Activated CD4-positive, alpha-beta T cell treated with anti-CD3 and anti-CD28 coated beads for 4 hours (primary cell): Measurements from ENCODE around the gene HOMEZ.
"Not testable (repeated sequence)": the region's sequence is repeated elsewhere in the genome, so short reads cannot be mapped to it uniquely, and the experiment has no call there.

ENCODE experiments used
- DNase-seq, 2 donors: peaks; one replicate each; pipeline ENCODE4 v3.0.0-alpha.2; 2020

HOMEZ gene

DNA sequence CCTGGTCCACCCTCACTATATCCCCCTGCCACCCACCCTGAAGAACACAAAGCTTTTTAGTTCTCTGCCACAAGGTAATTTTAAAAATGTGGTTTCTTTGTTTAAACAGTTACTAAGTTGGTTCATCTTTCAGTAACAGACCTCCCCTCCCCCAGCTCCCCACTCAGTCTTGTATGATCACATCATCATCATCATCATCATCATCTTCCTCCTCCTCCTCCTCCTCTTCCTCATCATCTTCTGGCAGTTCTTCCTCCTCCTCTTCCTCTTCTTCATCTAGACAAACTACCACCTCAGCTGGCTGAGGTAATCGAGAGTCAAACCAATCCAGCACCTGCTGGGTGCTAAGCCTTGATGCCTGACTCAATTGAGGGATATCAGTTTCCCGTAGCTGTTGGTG, 10.5 kb downstream of the HOMEZ start:
- DNase-seq = no peak

- DNase-seq = no peak
Measured at GRCh38 chr14:23269193-23269592, 16.7 kb downstream of the HOMEZ start.

GRCh38 chr14:23260849-23261248, 25.1 kb downstream of the HOMEZ start:
- DNase-seq = not testable (repeated sequence)

DNA sequence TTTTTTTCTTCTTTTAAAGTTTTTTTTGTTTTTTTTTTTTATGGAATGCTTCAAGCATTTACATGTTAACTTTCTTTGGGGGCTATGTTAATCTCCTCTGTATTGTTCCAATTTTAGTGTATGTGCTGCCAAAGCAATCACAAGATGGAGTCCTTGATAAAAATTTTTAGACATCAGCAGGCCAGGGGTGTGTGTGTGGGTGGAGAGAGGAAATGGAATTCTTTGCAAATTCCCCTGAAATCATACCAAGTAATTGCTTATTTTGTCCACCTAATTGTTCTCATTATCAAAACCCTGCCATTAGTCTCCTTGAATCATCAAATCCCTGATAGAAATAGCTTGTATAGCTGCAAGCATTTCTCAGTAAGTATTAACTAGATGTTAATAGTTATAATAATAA, 26.5 kb downstream of the HOMEZ start:
- no peak for DNase-seq

DNA sequence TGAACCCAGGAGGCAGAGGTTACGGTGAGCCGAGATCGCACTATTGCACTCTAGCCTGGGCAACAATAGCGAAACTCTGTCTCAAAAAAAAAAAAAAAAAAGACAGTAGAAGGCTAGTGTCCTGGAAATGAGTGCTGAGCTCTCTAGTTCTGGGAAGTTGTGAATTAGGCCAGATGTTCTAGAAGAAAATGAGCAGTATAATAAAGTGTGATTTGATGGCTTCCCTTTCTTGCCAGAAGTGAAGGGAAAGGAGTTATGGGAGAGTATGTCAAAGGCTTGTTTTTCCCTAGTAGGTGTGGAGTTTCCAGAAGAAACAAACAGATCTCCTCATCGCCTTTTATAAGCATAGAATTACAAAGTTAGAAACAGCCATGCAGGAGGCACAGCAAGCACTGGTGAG, 27.7 kb downstream of the HOMEZ start:
- no peak for DNase-seq

- no peak for DNase-seq
Measured at GRCh38 chr14:23252420-23253333, 33.3 kb downstream of the HOMEZ start.

DNA sequence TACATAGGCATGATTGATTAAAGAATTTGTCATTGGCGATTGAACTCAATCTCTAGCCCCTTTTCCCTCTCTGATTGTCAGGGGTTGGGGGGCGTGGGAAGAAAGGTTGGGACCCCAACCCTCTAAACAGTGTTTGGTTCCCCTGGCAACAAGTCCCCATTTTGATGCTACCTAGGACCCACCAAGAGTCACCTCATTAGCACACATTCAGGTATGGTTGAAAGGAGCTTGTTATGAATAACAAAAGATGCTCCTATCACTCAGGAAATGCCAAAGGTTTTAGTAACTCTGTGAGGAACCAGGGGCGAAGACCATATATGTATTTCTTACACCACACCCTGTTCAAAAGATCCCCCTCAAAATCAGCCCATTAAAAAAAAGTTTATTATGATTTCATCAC, 33.9 kb downstream of the HOMEZ start:
- DNase-seq = no peak

- no peak for DNase-seq
Measured at GRCh38 chr14:23249824-23250223, 36.1 kb downstream of the HOMEZ start.

DNA sequence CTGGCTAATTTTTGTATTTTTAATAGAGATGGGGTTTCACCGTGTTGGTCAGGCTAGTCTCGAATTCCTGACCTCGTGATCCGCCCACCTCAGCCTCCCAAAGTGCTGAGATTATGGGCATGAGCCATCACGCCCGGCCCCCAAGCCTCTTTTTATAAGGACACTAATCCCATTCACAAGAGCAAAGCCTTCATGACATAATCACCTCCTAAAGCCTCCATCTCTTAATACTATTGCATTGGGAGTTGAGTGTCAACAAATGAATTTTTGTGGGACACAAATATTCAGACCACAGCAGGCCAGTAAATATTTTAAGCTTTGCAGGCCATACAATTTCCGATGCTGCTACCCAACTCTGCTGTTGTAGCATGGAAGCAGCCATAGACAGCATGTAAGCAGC, 37.3 kb downstream of the HOMEZ start:
- no peak for DNase-seq

- no peak for DNase-seq
Measured at GRCh38 chr14:23245282-23245681, 40.6 kb downstream of the HOMEZ start.

DNA sequence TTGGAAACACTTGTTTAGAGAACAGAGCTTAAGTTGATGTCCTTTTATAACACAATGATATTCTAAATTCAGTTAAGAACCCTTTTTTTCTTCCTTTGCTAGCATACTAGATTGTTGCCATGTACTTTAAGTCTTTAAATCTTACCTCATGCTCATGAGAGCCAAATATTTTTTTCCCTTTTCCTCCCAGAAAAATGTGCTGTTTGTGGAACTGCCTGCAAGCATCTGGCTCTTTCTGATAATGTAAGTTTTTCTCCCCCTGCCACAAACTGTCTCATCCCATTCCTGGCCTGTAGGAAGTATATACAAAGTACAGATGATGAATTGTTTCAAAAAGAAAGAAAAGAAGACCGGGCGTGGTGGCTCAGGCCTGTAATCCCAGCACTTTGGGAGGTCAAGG, 42.9 kb downstream of the HOMEZ start:
- DNase-seq = no peak

DNA sequence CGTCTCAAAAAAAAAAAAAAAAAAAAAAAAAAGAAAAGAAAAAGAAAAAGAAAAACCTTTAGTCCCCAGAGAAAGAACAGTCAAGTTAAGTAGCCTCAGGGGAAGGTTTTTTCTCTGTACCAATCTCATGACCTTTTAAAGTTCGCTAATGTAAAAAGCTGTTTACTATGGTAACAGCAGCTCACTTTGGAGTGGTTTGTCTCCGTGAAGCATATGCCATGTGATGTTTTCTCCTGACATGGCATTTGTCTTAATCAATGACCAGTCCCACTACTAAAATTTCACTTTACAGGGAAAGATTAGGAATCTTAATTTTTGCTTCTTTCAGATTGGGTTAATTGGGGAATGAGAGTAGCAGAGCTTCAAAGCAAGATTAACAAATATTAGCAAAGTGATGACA, 43.9 kb downstream of the HOMEZ start:
- DNase-seq = no peak

DNA sequence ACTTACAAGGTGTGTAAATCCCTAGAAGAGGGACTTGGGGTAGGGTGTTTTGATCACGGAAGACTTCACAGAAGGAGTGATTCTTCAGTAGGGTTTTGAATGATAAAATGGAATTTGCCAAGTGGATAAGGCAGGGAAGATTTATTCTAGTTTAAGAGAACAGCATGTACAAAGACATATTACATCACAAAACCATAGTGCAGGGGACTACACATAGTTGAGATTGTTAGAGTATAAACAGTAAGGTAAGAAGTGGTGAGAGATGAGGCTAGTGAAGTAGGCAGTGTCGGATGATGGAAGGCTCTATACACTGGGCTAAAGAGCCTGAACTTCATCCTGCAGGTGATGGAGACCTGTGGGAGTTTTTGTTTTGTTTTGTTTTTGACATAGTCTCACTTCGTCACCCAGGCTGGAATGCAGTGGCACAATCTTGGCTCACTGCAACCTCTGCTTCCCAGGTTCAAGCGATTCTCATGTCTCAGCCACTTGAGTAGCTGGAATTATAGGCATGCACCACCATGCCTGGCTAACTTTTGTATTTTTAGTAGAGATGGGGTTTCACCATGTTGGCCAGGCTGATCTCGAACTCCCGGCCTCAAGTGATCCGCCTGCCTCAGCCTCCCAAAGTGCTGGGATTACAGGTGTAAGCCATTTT, 44.7 kb downstream of the HOMEZ start:
- DNase-seq = not testable (repeated sequence)

DNA sequence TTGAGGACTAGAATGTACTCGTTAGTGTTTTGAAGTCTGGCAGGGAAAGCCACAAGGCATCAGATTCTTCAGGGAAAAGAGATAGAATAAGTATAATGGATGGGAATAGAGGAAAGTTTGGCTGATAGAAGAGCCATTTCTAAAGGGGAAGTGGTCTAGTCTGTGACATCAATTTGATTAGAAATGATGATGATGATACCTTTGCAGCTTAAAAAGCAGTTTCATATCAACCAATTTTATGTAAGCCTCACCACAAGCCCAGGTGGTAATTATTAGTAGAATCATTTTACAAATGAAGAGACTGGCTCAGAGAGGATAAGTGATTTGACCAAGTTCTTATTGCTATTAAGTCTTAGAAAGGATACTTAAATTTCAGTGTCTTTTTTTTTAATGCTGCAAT, 45.3 kb downstream of the HOMEZ start:
- no peak for DNase-seq

DNA sequence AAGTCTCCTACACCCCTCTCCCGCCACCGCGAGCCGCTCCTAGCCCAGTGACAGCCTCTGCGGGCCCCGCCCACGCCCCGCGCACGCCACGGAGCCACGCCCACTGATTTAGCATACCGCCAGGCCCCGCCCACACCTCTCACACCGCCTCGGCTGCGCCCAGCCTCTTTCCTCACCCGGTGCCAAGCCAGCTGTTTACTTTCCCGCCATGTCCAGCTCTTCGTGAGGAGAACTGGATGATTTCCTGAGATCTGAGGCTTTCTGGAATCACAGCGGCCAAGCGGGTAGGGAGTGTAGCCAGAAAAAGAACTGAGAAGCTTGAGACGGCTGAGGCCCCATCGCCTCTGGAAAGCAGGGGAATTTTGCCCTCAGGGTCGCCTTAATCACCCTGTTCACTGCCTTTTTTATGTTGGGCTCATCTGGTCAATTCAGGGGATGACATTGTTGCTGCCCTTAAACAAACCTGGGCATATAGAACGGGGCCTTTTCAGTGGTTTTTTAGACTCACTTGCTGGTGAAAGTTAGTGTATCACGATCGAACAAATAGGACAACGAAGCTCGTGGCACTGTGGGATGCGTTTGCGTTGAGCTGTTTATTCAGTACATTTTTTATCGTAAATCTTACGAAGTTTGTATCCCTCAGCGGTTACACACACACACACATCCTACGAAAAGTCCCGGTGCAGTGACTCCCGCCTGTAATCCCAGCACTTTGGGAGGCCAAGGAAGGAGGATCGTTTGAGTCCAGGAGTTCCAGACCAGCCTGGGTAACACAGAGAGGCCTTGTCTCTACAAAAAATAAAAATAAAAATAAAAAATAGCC, 47.9 kb downstream of the HOMEZ start, which contains the start of gene RNF212B:
Gene RNF212B (plus strand): TSS at position 165 of the 823 bp plus-strand sequence. CDS start 2,410 bp downstream, outside the sequence.
- DNase-seq = peak; percentile 82 to 84

GRCh38 chr14:23232241-23232808, 53.6 kb downstream of the HOMEZ start:
- not testable (repeated sequence) for DNase-seq

DNA sequence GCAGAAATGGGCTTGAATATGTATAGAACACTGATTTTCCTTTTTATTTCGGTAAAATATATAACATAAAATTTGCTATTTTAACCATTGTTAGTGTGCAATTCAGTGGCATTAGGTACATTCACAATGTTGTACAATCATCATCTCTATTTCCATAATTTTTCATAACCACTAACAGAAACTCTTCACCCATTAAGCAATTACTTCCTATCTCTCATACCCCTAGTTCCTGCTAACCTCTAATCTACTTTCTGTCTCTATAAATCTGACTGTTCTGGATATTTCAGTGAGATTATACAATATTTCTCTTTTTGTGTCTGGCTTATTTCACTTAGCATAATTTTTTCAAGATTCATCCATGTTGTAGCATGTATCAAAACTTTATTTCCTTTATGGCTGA, 57.1 kb downstream of the HOMEZ start:
- DNase-seq = no peak

DNA sequence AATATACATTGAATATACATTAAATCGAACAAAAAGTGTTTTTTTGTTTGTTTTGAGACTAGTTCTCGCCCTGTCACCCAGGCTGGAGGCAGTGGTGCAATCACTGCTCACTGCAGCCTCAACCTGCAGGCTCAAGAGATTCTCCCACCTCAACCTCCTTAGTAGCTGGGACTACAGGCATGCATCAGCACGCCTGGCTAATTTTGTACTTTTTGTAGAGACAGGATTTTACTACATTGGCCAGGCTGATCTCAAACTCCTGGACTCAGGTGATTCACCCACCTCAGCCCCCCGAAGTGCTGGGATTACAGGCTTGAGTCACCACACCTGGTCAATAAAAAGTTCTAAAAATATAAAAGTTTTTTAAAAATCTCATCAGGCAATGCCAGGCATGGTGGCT, 58.4 kb downstream of the HOMEZ start:
- no peak for DNase-seq

GRCh38 chr14:23224958-23225357, 61.0 kb downstream of the HOMEZ start:
- not testable (repeated sequence) for DNase-seq
